GM04503 (cell line): Measurements from ENCODE around the gene SLBP.

Source experiments
- DNase-seq: peaks from one replicate; pipeline ENCODE4 v3.0.0-alpha.2; 2012; ENCODE audit warnings: low read depth

Gene SLBP

DNA sequence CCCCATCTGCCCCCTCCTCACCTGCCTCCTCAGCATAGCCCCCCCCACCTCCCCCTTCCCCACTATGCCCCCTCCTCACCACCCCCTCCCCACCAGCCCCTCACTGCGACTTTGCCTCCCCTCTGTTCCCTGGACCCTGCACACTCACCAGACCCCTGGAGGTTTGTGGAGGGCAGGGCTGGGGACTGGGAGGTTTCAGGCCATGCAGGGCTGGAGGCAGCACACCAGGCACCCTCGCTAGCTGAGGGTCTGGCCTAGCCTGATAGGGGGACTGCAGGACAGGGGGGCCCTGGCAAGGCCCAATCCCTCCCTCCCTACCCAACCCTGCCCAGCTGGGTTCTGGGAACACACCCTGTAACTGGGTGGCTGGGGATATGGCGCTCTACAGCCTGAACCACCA is 37.3 kb upstream of the SLBP start:
- DNase-seq, result no peak

DNA sequence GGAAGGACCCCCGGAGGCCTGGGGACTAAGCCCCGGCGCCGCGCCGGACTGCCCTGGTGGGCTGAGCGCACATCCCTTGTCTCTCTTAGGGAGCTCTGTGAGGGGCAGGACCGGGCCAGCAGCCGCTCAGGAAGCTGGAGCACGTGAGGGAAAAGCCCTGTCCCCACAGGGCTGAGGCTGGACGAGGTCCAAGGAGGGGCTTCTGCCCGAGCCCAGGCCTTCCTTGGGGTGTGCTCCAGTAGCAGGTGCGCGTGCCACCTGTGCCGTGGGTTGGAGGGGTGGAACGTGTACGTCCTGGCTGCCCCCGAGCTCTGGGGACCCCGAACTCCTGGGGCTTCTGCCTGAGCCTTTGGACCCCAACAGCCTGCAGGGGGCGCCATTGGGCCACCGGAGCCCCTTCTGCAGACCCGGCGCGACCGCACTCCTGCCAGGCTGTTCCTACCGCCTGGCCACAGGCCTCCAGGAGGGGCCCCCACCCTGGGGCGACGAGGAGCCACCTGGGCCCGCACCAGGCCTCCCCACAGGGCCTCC is 36.4 kb upstream of the SLBP start:
- DNase-seq, result no peak

DNA sequence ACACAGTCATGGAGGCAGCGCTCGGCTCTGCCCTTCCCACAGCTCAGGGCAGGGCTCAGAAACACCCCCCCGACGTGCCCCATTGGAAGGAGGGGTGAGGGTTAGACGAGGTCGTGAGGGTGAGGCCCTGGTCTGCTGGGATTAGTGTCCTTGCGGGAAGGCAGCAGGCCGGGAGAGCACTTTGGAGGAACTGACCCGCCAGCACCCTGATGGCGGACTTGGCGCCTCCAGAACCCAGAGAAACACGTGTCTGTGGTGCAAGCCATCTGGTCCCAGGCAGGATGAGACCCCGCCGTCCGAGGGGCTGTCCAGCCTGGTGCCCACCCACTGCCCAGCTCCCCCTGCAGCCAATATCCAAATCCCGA is 35.5 kb upstream of the SLBP start:
- DNase-seq, result no peak

DNA sequence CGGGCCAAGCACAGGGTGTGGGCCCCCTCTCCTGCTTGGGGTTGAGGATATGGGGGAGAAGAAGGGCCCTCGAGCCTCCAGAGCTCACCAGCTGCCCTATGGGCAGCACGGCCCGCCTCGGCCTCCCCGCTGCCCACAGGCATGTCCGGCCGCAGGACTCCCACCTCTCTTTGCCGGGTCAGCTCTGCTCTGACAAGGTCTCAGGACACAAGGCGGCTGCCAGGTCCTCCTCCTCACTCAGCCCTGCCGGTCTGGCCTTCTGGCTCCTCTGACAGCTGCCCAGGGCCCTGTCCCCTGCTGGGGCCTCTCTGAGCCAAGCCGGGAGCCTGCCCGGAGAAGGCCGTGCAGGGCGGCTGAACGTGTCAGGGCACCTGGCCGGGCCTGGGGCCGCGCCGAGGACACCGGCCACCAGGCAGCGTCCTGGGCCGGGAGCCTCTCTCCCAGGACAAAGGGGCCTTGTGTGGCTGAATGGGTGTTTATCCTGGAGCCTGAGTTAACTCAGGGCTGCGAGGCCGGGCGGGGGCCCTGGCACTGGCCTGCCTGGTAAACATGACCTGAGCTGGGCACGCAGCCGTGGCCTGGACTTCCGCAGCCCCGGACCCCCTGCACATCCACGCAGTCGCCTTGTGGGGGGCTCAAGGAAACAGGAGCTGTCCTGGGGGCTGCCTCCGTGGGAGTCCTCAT is 34.9 kb upstream of the SLBP start:
- no peak for DNase-seq

DNA sequence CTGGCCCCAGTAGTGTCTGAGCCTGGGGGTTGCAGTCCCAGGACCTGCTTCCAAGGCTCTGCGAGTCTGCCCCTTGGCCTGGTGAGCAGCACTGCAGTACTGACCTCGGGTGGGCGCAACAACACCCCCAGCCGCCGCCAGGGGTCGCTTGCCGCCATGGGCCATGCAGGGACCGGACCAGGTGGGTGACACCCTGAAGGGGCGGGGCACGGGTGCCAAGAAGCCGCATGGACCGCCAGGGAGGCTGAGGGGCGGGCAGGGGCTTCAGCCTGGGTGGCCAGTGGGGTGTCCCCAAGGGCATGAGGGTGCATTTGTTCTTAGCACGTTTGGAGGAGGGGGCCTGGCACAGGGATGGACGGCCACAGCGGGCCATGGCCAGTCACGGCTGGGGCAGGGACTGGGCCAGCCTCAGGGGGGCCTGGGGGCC is 34.2 kb upstream of the SLBP start:
- no peak for DNase-seq

DNA sequence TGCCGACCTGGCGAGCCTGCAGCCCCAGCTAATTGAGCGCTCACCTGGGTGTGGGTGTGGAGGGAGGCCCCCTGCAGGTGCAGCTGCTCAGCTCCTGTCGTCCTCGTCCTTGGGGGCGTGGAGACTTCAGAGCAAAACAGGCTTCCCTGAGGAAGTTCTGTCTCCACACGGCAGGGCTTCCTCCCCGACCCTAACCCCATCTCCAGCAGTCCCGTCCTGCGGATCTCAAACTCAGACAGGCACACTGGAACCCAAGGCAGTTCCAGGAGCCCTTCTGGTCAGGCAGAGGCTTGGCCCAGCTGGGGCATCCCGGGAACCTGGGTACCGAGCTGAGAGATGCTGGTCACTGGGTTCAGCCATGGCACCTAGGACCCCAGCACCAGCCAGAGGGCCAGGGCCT is 33.6 kb upstream of the SLBP start:
- DNase-seq, result no peak

DNA sequence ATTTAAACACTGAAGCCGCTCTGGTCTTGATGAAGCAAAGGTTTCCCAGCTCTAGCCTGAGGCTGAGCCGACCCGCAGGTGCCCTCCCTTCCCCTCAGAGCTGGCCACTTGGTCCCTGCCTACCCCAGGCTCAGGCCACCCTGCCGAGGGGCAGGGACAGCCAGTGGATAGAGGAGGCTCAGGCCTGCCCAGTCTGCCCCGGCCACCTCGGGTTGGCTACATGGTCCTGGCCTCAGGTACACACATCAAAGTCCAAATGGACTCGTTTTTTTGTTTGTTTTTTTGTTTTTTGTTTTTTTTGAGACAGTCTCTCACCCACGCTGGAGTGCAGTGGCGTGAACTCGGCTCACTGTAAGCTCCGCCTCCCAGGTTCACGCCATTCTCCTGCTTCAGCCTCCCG is 33.0 kb upstream of the SLBP start:
- no peak for DNase-seq

DNA sequence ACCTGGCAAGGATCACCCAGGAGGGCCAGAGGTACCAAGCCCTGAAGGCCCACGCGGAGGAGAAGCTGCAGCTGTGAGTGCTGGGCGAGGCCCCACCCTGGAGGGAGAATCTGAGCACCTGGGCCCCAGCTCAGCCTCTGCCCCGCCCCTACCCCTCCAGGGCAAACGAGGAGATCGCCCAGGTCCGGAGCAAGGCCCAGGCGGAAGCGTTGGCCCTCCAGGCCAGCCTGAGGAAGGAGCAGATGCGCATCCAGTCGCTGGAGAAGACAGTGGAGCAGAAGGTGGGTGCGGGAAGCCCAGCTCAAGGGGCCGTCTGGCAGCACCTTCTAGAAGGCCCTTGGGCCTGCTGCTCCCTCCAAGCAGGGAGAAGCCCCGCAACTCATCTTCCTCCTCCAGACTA is 32.4 kb upstream of the SLBP start:
- DNase-seq, result no peak

DNA sequence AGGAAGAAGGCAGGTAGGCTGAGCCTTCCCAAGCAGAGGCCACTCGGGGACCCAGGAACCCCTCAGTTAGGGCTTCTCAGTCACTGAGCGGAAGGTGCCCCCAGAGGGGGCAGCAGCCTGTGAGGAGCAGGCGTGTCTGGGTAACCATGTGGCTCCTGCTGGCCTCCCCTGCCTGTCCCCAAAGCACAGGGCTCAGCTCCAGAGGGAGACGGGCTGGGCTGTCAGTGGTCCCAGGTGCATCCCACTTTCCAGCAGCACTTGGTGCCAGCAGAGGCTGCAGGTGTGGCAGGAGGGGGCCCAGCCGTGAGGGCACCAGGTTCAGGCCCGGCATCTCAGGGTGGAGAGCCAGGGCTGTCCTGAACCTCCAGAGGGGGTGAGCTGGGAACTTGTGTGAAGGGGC is 31.9 kb upstream of the SLBP start:
- no peak for DNase-seq

DNA sequence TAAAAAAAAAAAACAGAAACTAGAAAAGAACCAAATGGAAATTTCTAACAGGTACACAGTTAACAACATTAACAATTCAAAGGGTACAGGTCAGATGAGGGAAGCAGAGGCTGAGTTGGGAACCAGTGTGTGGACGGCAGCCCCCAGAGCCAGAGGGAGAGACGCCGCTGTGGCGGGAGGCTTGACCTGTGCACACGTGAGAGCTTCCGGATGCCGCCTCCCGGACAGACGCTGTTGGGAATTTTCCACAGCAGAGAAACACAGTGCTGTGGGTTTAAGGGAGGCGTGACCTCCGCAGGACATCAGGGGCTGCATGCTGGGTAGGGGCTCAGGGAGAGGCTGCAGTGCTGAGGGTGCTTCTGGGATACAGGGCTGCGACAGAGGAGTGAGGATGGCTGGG is 31.4 kb upstream of the SLBP start:
- DNase-seq, result no peak

DNA sequence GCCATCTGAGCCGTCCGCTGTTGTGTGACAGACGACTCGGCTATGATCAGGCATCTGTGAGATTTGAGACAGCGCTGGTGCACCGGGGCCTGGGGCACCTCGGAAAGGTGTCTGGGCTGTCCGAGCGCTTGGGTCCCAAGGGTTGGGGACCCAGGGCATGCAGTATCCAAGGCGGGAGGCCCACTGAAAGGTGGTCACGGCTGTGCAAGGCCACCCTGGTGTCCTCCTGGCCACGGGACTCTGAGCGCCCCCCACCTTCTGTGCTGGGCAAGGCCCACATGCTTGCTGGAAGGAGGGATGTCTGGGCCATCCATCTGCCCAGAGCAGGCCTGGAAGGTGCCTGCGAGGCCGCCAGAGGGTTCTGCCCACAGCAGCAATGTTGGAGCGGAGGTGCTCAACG is 29.1 kb upstream of the SLBP start:
- DNase-seq, result no peak

DNA sequence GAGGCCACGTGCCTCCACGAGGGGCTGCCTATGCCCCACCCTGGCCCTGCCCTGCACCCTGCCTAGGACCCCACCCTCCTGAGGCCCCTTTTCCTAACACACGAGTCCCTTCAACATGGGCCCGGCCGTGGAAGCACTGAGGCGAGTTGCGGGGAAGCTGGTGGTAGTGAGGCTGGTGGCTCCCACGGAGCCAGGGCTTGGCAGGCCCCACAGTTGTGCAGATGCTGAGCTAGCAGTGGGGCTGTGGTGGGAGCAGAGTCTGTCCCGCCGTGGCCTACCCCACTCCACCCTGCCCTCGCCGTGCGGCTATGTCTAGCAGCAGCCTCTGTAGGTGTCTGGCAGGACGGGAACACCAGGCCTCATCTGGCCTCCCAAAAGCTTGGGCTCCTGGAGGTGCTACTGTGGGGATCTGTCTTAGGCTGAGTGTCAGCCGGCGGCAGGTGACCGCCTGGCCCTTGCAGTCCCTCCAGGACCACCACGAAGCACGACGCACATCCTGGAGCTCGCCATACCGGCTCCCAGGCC is 28.0 kb upstream of the SLBP start:
- DNase-seq, result no peak

DNA sequence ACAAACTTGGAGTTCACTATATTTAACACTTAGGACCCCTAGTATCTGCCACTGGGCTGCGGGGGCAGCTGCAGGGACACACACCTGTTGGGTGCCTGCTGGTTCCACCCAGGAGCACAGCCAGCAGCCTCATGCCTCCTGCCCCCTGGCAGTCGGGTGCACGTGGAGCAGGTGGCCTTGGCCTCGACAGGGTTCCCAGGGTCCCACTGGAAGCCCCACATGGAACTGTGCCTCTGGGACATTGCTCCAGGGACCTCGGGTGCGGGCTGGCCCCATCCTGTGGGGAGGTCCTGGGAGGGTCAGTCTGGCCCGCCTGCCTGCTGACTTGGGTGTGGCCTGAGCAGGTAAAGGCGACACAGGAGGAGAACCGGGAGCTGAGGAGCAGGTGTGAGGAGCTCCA is 27.2 kb upstream of the SLBP start:
- DNase-seq, result no peak

DNA sequence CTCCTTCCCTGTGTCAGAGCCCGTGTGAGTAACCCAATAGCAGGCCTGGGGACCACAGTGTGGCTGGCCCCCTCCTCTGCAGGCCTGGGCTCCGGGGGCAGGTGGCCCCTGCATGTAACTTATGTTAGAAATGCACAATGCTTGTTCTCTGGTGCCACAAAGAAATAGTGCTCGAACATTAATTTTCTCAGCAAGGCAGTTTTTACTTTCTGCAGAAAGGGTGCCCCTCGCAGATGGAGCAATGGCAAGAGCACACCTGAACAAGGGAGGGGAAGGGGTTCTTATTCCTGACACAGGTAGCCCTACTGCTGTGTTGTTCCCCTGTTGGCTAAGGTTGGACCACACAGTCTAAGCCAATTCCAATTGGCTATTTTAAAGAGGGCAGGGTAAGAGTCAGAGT is 26.3 kb upstream of the SLBP start:
- no peak for DNase-seq

DNA sequence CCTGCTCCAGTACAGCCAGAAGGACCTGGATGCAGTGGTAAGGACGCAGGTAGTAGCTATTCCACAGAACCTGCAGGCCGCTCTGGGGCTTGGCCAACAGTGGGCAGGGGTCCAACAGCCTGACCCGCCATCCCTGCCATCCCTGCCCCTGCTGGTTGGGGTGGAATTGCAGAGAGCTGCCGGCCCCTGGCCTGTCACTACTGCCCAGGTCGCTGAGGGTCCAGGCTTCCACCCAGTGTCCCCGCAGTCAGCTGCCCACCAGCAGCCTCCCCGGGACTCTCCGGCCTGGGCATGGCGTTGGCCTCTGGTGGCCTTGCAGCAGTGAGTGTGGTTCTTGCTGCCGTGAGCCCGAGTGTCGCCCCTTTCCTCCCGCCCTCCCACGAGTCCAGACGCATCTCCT is 25.5 kb upstream of the SLBP start:
- DNase-seq, result no peak

DNA sequence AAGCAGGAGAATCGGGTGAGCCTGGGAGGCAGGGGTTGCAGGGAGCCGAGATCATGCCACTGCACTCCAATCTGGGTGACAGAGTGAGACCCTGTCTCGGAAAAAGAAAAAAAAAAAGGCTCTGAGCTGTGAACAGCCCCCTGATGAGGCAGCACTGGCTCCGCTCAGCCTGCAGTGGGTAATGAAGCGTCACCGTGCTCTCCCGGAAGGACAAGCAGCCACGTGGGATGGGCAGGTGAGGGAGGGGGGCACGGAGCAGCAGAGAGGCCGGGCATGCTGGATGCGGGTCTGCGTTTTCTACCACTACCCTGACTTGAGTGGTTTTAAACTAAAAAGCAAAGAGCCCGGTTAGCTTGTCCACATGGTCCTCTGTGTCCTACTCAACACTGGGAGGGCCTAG is 24.7 kb upstream of the SLBP start:
- no peak for DNase-seq

DNA sequence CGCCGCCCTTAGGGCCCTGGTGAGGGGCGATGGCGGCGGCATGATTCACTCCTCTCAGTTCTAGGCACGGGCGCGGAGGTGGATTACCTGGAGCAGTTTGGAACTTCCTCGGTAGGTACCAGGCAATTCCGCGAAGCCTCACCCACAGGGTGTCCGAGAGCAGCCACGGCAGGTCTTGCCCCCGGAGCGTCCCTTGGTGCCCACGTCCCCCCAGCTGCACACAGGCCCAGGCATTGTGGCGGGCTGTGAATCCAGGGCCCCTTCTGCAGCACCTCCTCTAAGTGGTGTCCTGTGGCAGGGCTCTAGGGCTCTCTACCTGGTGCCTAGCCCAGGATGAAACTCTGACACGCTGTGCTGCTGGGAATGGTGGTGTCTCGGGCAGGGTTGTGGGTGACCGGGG is 23.1 kb upstream of the SLBP start:
- DNase-seq, result no peak

DNA sequence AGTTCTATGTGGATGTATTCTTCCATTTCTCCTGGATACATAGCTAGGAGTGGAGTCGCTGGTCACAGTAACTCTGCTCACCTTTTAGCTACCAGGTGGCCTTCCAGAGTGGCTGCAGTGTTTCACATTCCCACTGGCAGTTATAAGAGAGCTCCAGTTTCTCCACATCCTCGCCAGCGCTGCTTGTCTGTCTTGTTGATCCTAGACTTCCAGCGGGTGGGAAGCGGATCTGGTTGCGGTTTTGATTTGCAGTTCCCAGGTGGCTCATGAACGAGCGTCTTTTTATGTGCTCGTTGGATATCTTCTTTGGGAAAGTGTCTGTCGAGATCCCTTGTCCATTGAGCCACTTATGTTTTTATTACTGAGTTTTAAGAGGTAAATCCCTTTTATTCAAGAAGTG is 20.8 kb upstream of the SLBP start:
- no peak for DNase-seq

DNA sequence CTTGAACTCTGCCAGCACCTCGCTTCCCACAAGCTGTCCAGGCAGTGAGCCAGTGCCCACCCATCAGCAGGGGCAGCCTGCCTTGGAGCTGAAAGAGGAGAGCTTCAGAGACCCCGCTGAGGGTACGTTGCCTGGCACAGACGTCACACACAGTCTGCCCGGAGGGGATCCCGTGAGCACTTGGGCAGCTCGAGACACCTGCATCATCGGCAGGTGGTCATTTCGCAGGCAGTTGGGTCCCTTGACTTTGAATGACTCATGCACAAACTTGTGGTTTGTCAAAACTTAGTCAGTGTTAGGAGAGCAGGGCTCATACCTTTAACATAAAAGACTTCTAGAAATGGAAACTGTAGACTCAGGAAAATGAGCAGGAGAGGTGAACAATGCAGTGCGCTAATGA is 19.1 kb upstream of the SLBP start:
- DNase-seq, result no peak

DNA sequence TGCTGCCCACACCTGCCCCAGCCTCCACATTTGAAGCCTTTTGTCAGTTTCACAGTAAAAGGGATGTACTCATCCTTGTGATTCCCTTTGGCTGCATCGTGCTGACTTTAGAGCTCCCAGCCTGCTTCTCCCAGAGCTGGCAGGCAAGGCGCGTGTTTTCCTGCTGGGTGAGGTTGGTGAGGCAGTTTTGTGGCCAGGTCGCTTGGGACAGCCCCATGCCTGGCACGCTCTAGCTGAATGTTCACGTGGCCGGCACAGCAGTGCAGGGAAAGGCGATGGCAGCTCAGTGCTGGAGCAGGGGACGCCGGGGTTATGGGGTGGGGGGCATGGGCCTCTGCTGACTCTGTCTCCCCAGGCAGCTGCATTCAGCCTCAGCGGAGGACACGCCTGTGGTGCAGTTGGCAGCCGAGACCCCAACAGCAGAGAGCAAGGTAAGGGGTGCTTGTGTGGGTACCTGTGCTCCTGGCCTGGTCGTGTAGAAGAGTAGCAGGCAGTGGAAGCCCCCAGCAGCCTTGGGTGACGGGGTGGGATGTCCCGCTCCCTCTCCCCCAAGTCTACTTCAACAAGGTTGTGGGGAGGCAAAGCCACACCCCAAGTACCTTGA is 18.5 kb upstream of the SLBP start:
- no peak for DNase-seq

DNA sequence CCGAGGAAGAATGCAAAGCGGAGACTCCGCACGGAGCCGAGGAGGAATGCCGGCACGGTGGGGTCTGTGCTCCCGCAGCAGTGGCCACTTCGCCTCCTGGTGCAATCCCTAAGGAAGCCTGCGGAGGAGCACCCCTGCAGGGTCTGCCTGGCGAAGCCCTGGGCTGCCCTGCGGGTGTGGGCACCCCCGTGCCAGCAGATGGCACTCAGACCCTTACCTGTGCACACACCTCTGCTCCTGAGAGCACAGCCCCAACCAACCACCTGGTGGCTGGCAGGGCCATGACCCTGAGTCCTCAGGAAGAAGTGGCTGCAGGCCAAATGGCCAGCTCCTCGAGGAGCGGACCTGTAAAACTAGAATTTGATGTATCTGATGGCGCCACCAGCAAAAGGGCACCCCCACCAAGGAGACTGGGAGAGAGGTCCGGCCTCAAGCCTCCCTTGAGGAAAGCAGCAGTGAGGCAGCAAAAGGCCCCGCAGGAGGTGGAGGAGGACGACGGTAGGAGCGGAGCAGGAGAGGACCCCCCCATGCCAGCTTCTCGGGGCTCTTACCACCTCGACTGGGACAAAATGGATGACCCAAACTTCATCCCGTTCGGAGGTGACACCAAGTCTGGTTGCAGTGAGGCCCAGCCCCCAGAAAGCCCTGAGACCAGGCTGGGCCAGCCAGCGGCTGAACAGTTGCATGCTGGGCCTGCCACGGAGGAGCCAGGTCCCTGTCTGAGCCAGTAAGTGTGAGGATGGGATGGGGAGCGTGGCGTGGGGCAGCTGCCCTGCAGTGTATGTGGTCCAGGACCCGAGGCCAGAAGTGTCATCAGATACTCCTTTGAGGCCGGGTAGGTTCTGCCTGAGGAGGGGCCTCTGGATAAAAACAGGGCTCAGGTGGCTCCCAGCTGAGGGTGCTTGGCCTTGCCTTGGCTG is 16.2 kb upstream of the SLBP start:
- no peak for DNase-seq

DNA sequence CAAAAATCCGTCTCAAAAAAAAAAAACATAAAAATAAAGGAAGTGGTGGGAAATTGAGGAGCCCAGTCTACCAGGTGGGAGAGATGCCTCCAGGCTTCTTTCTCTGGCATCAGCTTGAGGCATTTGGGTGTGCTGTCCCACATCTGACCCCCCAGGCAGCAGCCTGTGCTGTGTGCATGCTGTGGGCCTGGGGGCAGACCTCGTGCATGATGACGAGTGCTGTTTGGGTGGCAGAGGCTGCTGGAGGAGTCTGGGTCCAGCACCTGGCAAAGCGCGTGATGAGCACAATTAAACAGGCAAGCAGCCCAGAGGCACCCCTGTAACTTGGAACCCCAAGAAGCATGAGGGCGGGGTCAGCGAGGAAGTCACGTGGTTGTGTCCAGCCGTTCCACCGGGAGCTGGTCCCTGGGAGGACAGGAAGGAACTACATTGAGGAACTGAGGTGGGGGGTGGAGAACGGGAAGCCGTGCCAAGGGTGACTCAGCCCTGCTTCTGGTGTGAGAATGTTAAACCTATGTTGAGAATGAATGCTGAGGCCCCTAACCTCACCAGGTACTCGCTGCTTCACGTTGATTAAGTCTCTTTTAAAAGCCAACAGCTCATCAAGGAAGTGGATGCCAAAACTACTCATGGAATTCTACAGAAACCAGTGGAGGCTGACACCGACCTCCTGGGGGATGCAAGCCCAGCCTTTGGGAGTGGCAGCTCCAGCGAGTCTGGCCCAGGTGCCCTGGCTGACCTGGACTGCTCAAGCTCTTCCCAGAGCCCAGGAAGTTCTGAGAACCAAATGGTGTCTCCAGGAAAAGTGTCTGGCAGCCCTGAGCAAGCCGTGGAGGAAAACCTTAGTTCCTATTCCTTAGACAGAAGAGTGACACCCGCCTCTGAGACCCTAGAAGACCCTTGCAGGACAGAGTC is 15.3 kb upstream of the SLBP start:
- no peak for DNase-seq
